ENCODE data around the gene PDLIM1.

Gene PDLIM1

DNA sequence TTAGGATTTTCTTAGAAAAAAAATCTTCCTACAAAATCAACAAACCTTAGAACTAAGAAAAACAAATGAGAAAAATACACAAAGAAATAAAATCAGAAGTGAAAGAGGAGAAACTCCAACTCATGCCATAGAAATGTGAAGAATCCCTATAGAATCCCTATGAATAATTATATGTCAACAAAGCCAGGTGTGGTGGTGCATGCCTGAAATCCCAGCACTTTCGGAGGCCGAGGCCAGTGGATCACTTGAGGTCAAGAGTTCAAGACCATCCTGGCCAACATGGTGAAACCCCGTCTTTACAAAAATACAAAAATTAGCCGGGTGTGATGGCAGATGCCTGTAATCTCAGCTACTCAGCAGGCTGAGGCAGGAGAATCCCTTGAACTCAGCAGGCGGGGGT is 69.7 kb downstream of the PDLIM1 start:
- H3K27ac ChIP-seq: no peak overlapping the region
- TF ChIP-seq, protein P1, sequence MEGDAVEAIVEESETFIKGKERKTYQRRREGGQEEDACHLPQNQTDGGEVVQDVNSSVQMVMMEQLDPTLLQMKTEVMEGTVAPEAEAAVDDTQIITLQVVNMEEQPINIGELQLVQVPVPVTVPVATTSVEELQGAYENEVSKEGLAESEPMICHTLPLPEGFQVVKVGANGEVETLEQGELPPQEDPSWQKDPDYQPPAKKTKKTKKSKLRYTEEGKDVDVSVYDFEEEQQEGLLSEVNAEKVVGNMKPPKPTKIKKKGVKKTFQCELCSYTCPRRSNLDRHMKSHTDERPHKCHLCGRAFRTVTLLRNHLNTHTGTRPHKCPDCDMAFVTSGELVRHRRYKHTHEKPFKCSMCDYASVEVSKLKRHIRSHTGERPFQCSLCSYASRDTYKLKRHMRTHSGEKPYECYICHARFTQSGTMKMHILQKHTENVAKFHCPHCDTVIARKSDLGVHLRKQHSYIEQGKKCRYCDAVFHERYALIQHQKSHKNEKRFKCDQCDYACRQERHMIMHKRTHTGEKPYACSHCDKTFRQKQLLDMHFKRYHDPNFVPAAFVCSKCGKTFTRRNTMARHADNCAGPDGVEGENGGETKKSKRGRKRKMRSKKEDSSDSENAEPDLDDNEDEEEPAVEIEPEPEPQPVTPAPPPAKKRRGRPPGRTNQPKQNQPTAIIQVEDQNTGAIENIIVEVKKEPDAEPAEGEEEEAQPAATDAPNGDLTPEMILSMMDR (IDR thresholded peaks at IDR 0.05): no peak
- TF ChIP-seq ZFX (IDR thresholded peaks at IDR 0.05; ENCODE audit: borderline replicate concordance): no peak

DNA sequence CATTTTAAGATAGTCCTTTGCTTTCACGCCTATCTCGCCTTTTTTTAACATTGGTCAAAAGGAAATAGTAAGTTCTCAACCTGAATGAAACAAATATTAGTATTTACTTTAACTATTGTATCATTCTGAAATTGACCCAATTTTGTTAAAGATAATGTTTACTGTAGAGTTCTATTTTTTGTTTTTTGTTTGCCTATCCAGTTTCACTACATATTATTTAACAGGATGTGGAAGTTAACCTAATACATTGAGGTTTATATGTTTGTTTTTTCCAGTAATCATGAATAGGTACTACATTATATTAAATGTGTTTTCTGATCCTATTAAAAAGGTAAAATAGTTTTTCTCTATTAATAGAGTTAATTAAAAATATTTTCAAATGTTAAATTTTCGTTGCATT is 70.3 kb downstream of the PDLIM1 start:
- no peak overlapping the region for H3K27ac ChIP-seq
- TF ChIP-seq ZFX (IDR thresholded peaks at IDR 0.05; ENCODE audit: borderline replicate concordance): no peak
- TF ChIP-seq, protein P1 (IDR thresholded peaks at IDR 0.05): no peak

DNA sequence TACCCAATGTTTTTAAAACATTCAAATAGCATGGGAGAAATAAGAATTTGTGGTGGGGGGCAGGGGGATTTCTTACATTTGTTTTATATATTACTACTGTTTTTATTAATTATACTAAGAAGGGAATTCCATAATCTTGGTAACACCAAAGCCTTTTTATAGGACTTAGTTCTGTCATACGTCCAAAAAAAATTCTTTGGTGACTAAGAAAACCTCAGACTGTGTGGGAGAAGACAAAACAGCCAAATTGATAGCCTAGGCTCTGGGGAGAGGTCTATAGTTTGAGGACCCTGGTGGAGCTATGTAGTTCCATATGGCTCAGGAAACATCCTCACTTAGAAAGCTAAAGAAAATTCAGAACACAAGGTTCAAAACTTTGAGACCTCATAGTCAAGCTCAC is 73.3 kb downstream of the PDLIM1 start:
- no peak for TF ChIP-seq ZFX (IDR thresholded peaks at IDR 0.05; ENCODE audit: borderline replicate concordance)
- TF ChIP-seq, protein P1 (IDR thresholded peaks at IDR 0.05): no peak
- no peak overlapping the region for H3K27ac ChIP-seq

DNA sequence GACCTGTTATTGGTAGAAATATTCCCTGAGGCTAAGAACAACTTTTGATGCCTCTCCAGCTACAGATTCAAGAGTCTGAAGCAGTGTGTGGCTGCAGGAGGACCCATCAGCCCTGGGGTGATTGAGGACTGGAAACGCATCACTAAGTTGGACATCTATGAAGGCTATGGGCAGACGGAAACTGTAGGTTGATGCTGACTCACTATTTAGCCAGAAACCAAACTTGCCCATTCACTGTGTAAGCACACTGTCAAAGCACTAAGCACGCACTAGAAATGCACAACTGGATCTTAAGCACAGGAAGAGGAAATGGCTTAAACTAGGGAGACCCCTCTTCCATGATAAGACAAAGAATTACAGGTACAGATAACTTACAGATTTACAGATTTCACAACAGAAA is 76.0 kb downstream of the PDLIM1 start:
- TF ChIP-seq, protein P1 (IDR thresholded peaks at IDR 0.05): no peak
- TF ChIP-seq ZFX (IDR thresholded peaks at IDR 0.05; ENCODE audit: borderline replicate concordance): no peak
- H3K27ac ChIP-seq: no peak overlapping the region

DNA sequence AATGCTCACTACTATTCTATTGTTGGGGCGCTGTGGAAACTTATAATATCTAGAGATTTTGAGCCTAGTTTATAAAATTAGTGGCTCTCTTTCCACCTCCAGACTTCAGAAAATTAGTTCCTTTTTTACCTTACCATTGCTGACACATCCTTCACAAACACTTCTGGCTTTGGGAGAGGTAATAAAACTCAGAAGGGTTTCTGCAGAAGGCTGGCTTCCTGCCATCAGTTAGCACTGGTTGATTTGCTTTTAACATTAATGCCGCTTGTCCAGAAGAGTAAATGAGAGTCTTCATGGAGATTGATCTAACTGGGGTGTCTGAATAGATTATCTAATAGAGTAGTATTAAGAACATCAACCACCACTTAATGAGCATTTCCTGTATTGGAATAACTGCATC is 76.4 kb downstream of the PDLIM1 start:
- H3K27ac ChIP-seq: no peak overlapping the region
- no peak for TF ChIP-seq ZFX (IDR thresholded peaks at IDR 0.05; ENCODE audit: borderline replicate concordance)
- TF ChIP-seq, protein P1 (IDR thresholded peaks at IDR 0.05): no peak

DNA sequence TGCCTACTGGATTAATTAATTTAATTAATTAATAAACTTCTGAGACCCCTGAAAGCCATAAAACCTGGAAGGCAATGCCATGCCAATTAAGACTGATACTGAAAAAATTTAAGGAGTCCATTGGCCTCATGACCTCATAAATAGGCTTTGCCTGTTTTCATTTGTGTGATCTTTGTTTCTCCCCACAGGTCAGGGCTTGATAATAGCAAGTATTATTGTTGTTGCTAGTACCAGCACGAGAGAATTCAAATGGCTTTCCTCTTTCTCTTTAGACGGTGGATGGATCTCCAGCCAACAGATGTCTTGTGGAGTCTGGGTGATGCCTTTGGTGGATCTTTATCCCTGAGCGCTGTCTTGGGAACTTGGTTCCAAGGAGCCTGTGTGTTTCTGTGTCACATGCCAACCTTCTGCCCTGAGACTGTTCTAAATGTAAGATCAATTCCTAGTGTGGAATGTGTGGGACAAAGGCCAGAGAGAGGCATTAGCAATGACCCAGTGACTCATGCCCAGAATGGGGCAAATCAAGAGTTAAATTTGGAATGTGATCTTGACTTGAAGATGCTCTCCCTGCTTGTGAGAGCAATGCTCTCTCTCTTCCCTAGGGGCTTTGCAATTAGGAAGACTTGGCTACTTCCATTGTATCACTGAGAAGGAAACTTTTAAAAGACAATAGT is 79.1 kb downstream of the PDLIM1 start:
- no peak for TF ChIP-seq ZFX (IDR thresholded peaks at IDR 0.05; ENCODE audit: borderline replicate concordance)
- TF ChIP-seq, protein P1 (IDR thresholded peaks at IDR 0.05): no peak
- H3K27ac ChIP-seq: no peak overlapping the region

DNA sequence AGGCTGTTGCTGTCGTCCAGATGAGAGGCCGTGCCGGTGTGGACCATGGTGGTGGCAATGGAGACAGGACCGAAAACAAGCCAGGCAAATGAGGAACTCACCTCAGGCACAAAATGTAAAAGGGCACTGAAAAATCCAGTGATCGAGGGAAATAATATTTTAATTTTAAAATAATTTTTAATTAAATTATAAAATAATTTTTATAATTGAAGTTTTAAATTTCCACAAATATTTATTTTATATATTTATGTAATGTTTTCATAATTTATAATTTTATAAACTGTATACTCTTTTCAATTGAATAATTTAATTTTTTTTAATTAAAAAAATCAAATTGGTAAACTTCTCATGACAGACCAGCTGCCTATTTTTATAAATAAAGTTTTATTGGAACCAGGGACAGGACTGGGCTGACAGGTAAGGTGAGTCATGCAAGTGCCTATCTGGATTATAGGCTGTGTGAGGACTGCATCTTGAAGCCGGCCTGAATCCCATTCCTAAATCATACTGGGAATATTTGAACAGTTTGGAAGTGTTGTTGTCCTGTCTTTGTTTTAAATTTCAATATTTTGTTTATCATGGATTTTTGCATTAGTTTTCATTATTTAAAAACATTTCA is 81.2 kb downstream of the PDLIM1 start:
- TF ChIP-seq ZFX (IDR thresholded peaks at IDR 0.05; ENCODE audit: borderline replicate concordance): no peak
- TF ChIP-seq, protein P1 (IDR thresholded peaks at IDR 0.05): no peak
- H3K27ac ChIP-seq: no peak overlapping the region
